KMS-11 (cell line): ENCODE data around the gene PLEKHA1.
A peak's percentile ranks its signal among the peaks of the same experiment; 100 is the strongest.

Experiments used
- H2AFZ ChIP-seq: fragments of 200-600 bp; sonication (generic); 2 replicates; pipeline ENCODE4 v1.6.1; 2016; ENCODE audit warnings: antibody characterized with exemption, mixed run types, low read depth
- H3K27ac ChIP-seq: fragments of 200-600 bp; sonication (generic); 2 replicates; pipeline ENCODE4 v1.6.1; 2016; ENCODE audit warnings: mild to moderate bottlenecking, mixed run types
- H3K27me3 ChIP-seq: fragments of 200-600 bp; sonication (generic); 2 replicates; pipeline ENCODE4 v1.6.1; 2017; ENCODE audit warnings: mild to moderate bottlenecking, low read depth, mixed run types, moderate library complexity; ENCODE audit not compliant: insufficient read depth
- H3K36me3 ChIP-seq: fragments of 200-600 bp; sonication (generic); 2 replicates; pipeline ENCODE4 v1.6.1; 2017; ENCODE audit warnings: mild to moderate bottlenecking, mixed run types; ENCODE audit not compliant: insufficient read depth
- H3K4me1 ChIP-seq: fragments of 200-600 bp; sonication (generic); 2 replicates; pipeline ENCODE4 v1.6.1; 2016; ENCODE audit warnings: mild to moderate bottlenecking, low read depth, mixed run types; ENCODE audit not compliant: poor library complexity, severe bottlenecking
- H3K4me2 ChIP-seq: fragments of 200-600 bp; sonication (generic); 2 replicates; pipeline ENCODE4 v1.7.0; 2016; ENCODE audit warnings: mild to moderate bottlenecking, mixed run types
- H3K4me3 ChIP-seq: fragments of 200-600 bp; sonication (generic); IDR thresholded peaks from 2 replicates; pipeline ENCODE4 v1.6.1; 2017; ENCODE audit warnings: low read depth, low read length, mixed read lengths; ENCODE audit not compliant: insufficient read depth
- H3K79me2 ChIP-seq: fragments of 200-600 bp; sonication (generic); 2 replicates; pipeline ENCODE4 v1.6.1; 2016; ENCODE audit warnings: low read depth, mixed run types; ENCODE audit not compliant: insufficient read depth
- H3K9ac ChIP-seq: fragments of 200-600 bp; sonication (generic); 2 replicates; pipeline ENCODE4 v1.6.1; 2016; ENCODE audit warnings: mild to moderate bottlenecking, mixed run types
- H4K20me1 ChIP-seq: fragments of 200-600 bp; sonication (generic); 2 replicates; pipeline ENCODE4 v1.6.1; 2016; ENCODE audit warnings: mild to moderate bottlenecking, mixed run types; ENCODE audit not compliant: insufficient read depth
- TF ChIP-seq, protein P1 (sequence below): fragments of 200-600 bp; sonication (generic); conservative IDR thresholded peaks from 2 replicates; pipeline ENCODE4 v1.6.1; 2017; ENCODE audit warnings: low read depth, mild to moderate bottlenecking, antibody characterized with exemption, low read length, moderate library complexity, mixed read lengths

Gene PLEKHA1

DNA sequence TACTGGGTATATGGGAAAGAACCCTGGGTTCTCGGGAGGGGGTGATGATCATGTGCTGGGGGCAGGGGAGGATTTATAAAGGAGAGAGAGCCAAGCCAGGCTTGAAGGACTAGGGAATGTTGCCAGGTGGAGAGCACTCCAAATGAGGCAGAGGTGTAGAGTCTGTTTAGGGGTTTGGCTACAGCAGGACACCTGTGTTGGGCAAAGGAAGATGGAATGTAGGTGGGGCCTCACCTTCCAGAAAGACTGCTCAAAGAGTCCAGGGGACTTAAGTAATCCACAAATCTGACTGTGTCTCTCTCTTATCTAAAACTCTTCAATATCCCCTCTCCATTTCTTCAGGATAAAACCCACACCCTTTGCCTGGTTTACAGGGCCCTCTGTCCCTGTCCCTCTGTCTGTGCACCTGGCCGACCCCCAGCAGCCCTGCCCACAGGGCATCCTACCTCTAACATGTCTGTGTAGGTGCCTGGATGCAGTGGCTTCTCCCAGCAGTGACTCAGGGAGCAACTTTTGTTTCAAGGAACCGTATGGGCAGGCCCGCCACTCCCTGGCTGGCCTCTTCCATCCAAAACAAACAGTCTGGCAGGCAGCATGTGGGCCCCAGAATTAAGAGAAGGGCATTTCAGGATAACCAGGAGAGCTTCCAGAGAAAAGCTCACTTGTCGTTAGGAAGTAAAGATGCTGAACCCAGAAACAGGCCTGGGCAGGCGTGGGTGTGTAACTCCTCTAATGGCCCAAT, 10.6 kb upstream of the PLEKHA1 start:
- Histone ChIP-seq H3K79me2 (no peaks in the 10 kb centered on the region), H3K4me1 (no peaks in the 10 kb centered on the region), H3K36me3 (no peaks in the 10 kb centered on the region), H2AFZ (no peak overlapping the region), H3K9ac (no peak overlapping the region), H3K4me2 (no peak overlapping the region), H4K20me1 (no peaks in the 10 kb centered on the region), H3K27me3 (no peaks in the 10 kb centered on the region; the same call in 1 of the 2 replicates), H3K4me3 (no peak overlapping the region), H3K27ac (no peak overlapping the region)
- TF ChIP-seq, protein P1, sequence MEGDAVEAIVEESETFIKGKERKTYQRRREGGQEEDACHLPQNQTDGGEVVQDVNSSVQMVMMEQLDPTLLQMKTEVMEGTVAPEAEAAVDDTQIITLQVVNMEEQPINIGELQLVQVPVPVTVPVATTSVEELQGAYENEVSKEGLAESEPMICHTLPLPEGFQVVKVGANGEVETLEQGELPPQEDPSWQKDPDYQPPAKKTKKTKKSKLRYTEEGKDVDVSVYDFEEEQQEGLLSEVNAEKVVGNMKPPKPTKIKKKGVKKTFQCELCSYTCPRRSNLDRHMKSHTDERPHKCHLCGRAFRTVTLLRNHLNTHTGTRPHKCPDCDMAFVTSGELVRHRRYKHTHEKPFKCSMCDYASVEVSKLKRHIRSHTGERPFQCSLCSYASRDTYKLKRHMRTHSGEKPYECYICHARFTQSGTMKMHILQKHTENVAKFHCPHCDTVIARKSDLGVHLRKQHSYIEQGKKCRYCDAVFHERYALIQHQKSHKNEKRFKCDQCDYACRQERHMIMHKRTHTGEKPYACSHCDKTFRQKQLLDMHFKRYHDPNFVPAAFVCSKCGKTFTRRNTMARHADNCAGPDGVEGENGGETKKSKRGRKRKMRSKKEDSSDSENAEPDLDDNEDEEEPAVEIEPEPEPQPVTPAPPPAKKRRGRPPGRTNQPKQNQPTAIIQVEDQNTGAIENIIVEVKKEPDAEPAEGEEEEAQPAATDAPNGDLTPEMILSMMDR: no peak

DNA sequence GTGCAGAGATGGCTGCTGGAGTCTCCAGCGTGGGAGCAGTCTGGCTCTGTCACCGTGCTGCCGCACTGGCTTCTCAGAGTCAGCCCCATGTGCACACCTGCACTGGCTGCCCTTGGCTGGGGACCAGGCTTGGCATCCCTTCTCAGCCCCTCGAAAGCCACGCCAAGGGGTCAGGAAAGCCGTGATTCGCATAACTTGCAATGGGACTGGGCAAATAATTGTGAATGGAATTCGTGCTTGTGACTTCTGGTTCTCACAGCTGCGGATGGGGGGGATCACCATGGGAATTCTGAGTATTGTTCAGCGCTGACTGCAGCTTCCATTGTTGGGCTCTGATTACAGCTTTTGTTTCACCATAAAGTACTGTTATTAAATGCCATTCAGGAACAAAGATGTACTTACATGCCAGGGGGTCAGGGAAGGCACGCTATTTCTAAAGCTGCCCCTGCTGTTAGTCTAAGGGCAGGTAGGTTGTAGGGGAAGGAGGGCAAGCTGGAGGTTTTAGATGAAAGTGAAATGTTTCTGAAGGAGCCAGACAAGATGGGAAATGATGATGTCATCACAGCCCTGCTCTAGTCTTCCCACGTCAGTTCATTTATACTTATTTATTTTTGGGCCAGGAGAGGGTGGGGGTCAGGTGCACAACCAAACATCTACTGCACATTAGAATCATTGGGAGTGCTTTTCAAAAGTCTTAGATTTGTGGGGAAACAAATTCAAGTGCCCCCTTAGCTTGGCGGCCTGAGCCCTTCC, 5.8 kb upstream of the PLEKHA1 start:
- H3K36me3 ChIP-seq: no peaks in the 10 kb centered on the region

DNA sequence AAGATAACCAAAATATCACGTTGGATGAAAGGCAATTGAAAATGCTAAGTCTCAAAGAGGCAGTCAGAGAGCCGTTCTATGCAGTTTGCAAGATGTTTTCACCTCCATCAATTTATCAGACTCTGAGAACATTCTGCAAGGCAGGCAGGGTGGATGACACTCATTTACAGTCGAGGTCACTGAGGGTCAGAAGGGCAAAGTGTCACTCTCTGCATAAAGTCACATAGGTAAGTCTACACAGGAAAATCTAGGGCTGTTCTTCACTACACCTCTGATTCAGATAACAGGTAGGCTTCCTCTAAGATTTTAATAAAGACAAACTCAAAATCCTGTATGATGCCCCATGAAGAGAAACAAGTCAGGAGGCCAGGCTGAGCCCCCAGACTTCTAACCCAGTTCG, 1.4 kb upstream of the PLEKHA1 start:
- Histone ChIP-seq H4K20me1 (no peaks in the 10 kb centered on the region), H3K79me2 (no peaks in the 10 kb centered on the region), H2AFZ (no peak overlapping the region), H3K4me1 (peaks cover 10% of the 10 kb centered on the region), H3K4me3 (no peak overlapping the region), H3K27ac (no peak overlapping the region), H3K9ac (no peak overlapping the region), H3K4me2 (no peak overlapping the region), H3K27me3 (peaks cover 58% of the 10 kb centered on the region), H3K36me3 (no peaks in the 10 kb centered on the region)
- TF ChIP-seq, protein P1: no peak

More for the DNA sequence above, 5.8 kb upstream of the PLEKHA1 start:
- Histone ChIP-seq H3K27ac (no peak overlapping the region), H3K4me2 (no peak overlapping the region), H3K27me3 (peaks cover 31% of the 10 kb centered on the region), H3K9ac (no peak overlapping the region), H3K4me3 (no peak overlapping the region), H3K4me1 (no peaks in the 10 kb centered on the region), H4K20me1 (no peaks in the 10 kb centered on the region), H3K79me2 (no peaks in the 10 kb centered on the region), H2AFZ (no peak overlapping the region)
- TF ChIP-seq, protein P1: no peak

DNA sequence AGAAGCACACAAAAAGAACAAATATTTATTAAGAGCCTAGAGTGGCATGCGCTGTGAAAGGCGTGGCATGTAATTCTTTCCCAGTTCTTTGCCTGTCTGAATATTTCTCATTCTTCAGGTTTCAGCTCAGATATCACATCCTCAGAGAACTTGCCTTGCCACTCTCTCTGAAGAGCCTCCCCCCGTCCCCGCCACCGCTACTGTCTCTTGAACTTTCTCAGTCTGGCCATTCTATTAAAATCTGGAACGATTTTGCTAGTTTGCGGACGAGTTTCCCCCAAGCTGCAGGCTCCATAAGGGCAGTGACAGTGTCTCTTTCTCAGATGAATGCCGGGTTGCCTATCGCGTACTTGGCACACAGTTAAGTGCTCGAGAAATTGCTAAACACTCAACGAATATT, 787 bp upstream of the PLEKHA1 start:
- H3K4me1 ChIP-seq: peaks cover 10% of the 10 kb centered on the region
- H3K4me3 ChIP-seq: no peak overlapping the region
- no peaks in the 10 kb centered on the region for H3K36me3 ChIP-seq
- H3K27ac ChIP-seq: no peak overlapping the region
- H3K79me2 ChIP-seq: no peaks in the 10 kb centered on the region
- TF ChIP-seq, protein P1: no peak
- H3K27me3 ChIP-seq: peaks cover 64% of the 10 kb centered on the region
- no peaks in the 10 kb centered on the region for H4K20me1 ChIP-seq
- H3K9ac ChIP-seq: no peak overlapping the region
- H2AFZ ChIP-seq: 0 out of 2 replicates have a peak overlapping the region, but pooled peaks have one; percentile 19
- H3K4me2 ChIP-seq: peak overlapping the region; percentile 34; the same call in 1 of the 2 replicates
